Endodermal cell (in vitro differentiated cells): ENCODE measurements around the gene TRIM2. TPM values are rescaled to one million over a fixed set of nuclear protein-coding genes. Genes with fewer than 3 reads are reported as not detected.

Experiments used
- DNase-seq: peaks from one replicate; pipeline ENCODE4 v3.0.0-alpha.2; 2017
- H3K27ac ChIP-seq: 2 replicates; pipeline ENCODE4 v1.5.1; 2013; ENCODE audit warnings: mild to moderate bottlenecking, low read depth, low read length, moderate library complexity
- H3K27me3 ChIP-seq: 2 replicates; pipeline ENCODE4 v1.6.1; 2013; ENCODE audit warnings: mild to moderate bottlenecking, low read length, moderate library complexity; ENCODE audit not compliant: insufficient read depth, control insufficient read depth, poor library complexity, severe bottlenecking
- H3K36me3 ChIP-seq: 2 replicates; pipeline ENCODE4 v1.7.0; 2013; ENCODE audit warnings: mild to moderate bottlenecking, low read length, moderate library complexity; ENCODE audit not compliant: control insufficient read depth, insufficient read depth
- H3K4me1 ChIP-seq: one replicate; pipeline ENCODE4 v1.7.0; 2013; ENCODE audit warnings: low read length; ENCODE audit not compliant: control insufficient read depth, insufficient read depth
- H3K4me3 ChIP-seq: 2 replicates; pipeline ENCODE4 v1.5.1; 2013; ENCODE audit warnings: mild to moderate bottlenecking, low read length, moderate library complexity
- H3K9ac ChIP-seq: 2 replicates; pipeline ENCODE4 v1.6.1; 2013; ENCODE audit warnings: mild to moderate bottlenecking, low read length, moderate library complexity; ENCODE audit not compliant: poor library complexity, severe bottlenecking; ENCODE audit errors: extremely low read depth
- H3K9me3 ChIP-seq: 2 replicates; pipeline ENCODE4 v1.6.1; 2013; ENCODE audit warnings: mild to moderate bottlenecking, low read length, moderate library complexity; ENCODE audit not compliant: control insufficient read depth
- H3K27ac Mint-ChIP-seq: 2 replicates; pipeline ENCODE4 v1.8.0; 2020; ENCODE audit warnings: mixed read lengths
- H3K27me3 Mint-ChIP-seq: 2 replicates; pipeline ENCODE4 v1.8.0; 2021; ENCODE audit warnings: mild to moderate bottlenecking, mixed read lengths; ENCODE audit not compliant: insufficient read depth
- H3K36me3 Mint-ChIP-seq: 2 replicates; pipeline ENCODE4 v1.8.0; 2020; ENCODE audit warnings: low read depth, mixed read lengths
- H3K4me1 Mint-ChIP-seq: 2 replicates; pipeline ENCODE4 v1.8.0; 2020; ENCODE audit warnings: mixed read lengths
- H3K4me3 Mint-ChIP-seq: 2 replicates; pipeline ENCODE4 v1.8.0; 2020; ENCODE audit warnings: mild to moderate bottlenecking, moderate library complexity, mixed read lengths
- H3K9me3 Mint-ChIP-seq: 2 replicates; pipeline ENCODE4 v1.8.0; 2020; ENCODE audit warnings: mild to moderate bottlenecking, mixed read lengths
- CTCF ChIP-seq: fragments of 200-600 bp; sonication (generic); conservative IDR thresholded peaks from 2 replicates; pipeline ENCODE4 v1.5.0; 2021; ENCODE audit warnings: antibody characterized with exemption, mild to moderate bottlenecking
- WGBS, 2 experiments: methylation state at CpG; one replicate each; pipeline versions ENCODE4 v1.1.5 to v1.1.7; 2013; ENCODE audit warnings: missing lambda C conversion rate in 2 of 2, mixed read lengths in 1 of 2; ENCODE audit not compliant: insufficient coverage in 1 of 2, insufficient read length in 1 of 2; 5-methylcytosine and 5-hydroxymethylcytosine counted together
- total RNA-seq, 2 donors: library from RNA; stranded (reverse); fragmentation: NEBNext Ultra II Directional in 1 of 2; extraction: Animal tissue kit (Norgen Biotek cat#: 25700) in 1 of 2; gene quantifications; 2 replicates in 1 of 2; 3 replicates in 1 of 2; pipeline ENCODE4 v1.2.1, GENCODE V29; 2021

Gene TRIM2
- total RNA-seq, 2 donors from 2014 or later = 31.8 to 56.1 TPM

- no peak for TF ChIP-seq CTCF
- DNase-seq = no peak
- Mint-ChIP-seq H3K27me3 (no peaks in the 10 kb centered on the region), H3K27ac (no peak overlapping the region), H3K4me1 (no peaks in the 10 kb centered on the region), H3K4me3 (no peak overlapping the region), H3K36me3 (peaks cover 23% of the 10 kb centered on the region), H3K9me3 (peaks cover 4% of the 10 kb centered on the region)
- Histone ChIP-seq H3K36me3 (peaks cover 16% of the 10 kb centered on the region), H3K9me3 (peaks cover 3% of the 10 kb centered on the region), H3K4me1 (no peaks in the 10 kb centered on the region), H3K27ac (no peak overlapping the region), H3K27me3 (no peaks in the 10 kb centered on the region), H3K4me3 (no peak overlapping the region), H3K9ac (no peak overlapping the region)
- WGBS, 2 experiments = 95 to 98% methylated on average over 6 to 7 of the region's 7 CpGs
Measured at GRCh38 chr4:153267890-153268289, 63.6 kb downstream of the TRIM2 start.

GRCh38 chr4:153268295-153268694, 64.1 kb downstream of the TRIM2 start:
- no peak overlapping the region for H3K27ac ChIP-seq
- no peaks in the 10 kb centered on the region for H3K4me1 Mint-ChIP-seq
- no peak overlapping the region for H3K4me3 Mint-ChIP-seq

GRCh38 chr4:153269218-153269990, 65.2 kb downstream of the TRIM2 start:
- Histone ChIP-seq H3K4me1 (no peaks in the 10 kb centered on the region), H3K9ac (no peak overlapping the region), H3K27ac (peak overlapping the region; percentile 34), H3K27me3 (no peaks in the 10 kb centered on the region), H3K9me3 (no peaks in the 10 kb centered on the region), H3K4me3 (no peak overlapping the region), H3K36me3 (peaks cover 9% of the 10 kb centered on the region)
- no peak for TF ChIP-seq CTCF
- WGBS, 2 experiments = 71 to 83% methylated on average over 1 to 4 of the region's 5 CpGs
- Mint-ChIP-seq H3K4me3 (no peak overlapping the region), H3K27ac (no peak overlapping the region), H3K4me1 (peaks cover 4% of the 10 kb centered on the region), H3K36me3 (peaks cover 21% of the 10 kb centered on the region), H3K27me3 (no peaks in the 10 kb centered on the region), H3K9me3 (peaks cover 4% of the 10 kb centered on the region)
- DNase-seq = no peak

More at GRCh38 chr4:153268295-153268694, 64.1 kb downstream of the TRIM2 start:
- Mint-ChIP-seq H3K36me3 (peaks cover 21% of the 10 kb centered on the region), H3K27me3 (no peaks in the 10 kb centered on the region), H3K9me3 (peaks cover 4% of the 10 kb centered on the region), H3K27ac (peak overlapping the region; percentile 62)
- WGBS, 2 experiments = 71 to 81% methylated on average over 4 of the region's 4 CpGs
- H3K27me3 ChIP-seq = no peaks in the 10 kb centered on the region
- no peak overlapping the region for H3K9ac ChIP-seq
- H3K36me3 ChIP-seq = peaks cover 12% of the 10 kb centered on the region
- H3K9me3 ChIP-seq = no peaks in the 10 kb centered on the region
- H3K4me1 ChIP-seq = no peaks in the 10 kb centered on the region
- TF ChIP-seq CTCF = no peak
- DNase-seq = no peak
- no peak overlapping the region for H3K4me3 ChIP-seq
